GM21381 (cell line): ENCODE data around the gene SLC22A23.
A peak's percentile ranks its signal among the peaks of the same experiment; 100 is the strongest.
"Not testable (repeated sequence)": the region's sequence is repeated elsewhere in the genome, so short reads cannot be mapped to it uniquely, and the experiment has no call there.

Source experiments
- ATAC-seq: cut with Tn5 transposase; IDR thresholded peaks from one replicate; pipeline ENCODE4 v1.9.1; 2021; ENCODE audit warnings: mild to moderate bottlenecking, moderate library complexity; ENCODE audit not compliant: unreplicated experiment

SLC22A23 gene

GRCh38 chr6:3253597-3253961, 203.3 kb downstream of the SLC22A23 start:
- no peak for ATAC-seq

GRCh38 chr6:3252861-3253596, 203.8 kb downstream of the SLC22A23 start:
- ATAC-seq, result no peak

- ATAC-seq, result no peak
These were observed 204.5 kb downstream of the SLC22A23 start for GRCh38 chr6:3252369-3252768.

- ATAC-seq, result peak; percentile 71
These were observed 205.2 kb downstream of the SLC22A23 start for GRCh38 chr6:3251462-3252314.

- no peak for ATAC-seq
These were observed 206.6 kb downstream of the SLC22A23 start for GRCh38 chr6:3250231-3250675.

GRCh38 chr6:3249821-3250220, 207.0 kb downstream of the SLC22A23 start:
- ATAC-seq, result no peak

GRCh38 chr6:3247255-3248146, 209.3 kb downstream of the SLC22A23 start:
- no peak for ATAC-seq

GRCh38 chr6:3245216-3245615, 211.6 kb downstream of the SLC22A23 start:
- no peak for ATAC-seq

GRCh38 chr6:3244832-3245161, 212.1 kb downstream of the SLC22A23 start:
- ATAC-seq, result not testable (repeated sequence)

- no peak for ATAC-seq
These were observed 212.6 kb downstream of the SLC22A23 start for GRCh38 chr6:3244003-3244831.

- ATAC-seq, result no peak
These were observed 214.1 kb downstream of the SLC22A23 start for GRCh38 chr6:3242768-3243167.

- not testable (repeated sequence) for ATAC-seq
These were observed 215.1 kb downstream of the SLC22A23 start for GRCh38 chr6:3241745-3242144.

- ATAC-seq, result no peak
These were observed 216.3 kb downstream of the SLC22A23 start for GRCh38 chr6:3240595-3240994.

- no peak for ATAC-seq
These were observed 217.6 kb downstream of the SLC22A23 start for GRCh38 chr6:3239110-3239830.

- no peak for ATAC-seq
These were observed 218.8 kb downstream of the SLC22A23 start for GRCh38 chr6:3237761-3238662.

- no peak for ATAC-seq
These were observed 220.8 kb downstream of the SLC22A23 start for GRCh38 chr6:3236005-3236404.

GRCh38 chr6:3235486-3235885, 221.4 kb downstream of the SLC22A23 start:
- ATAC-seq, result no peak

GRCh38 chr6:3233904-3234303, 222.9 kb downstream of the SLC22A23 start:
- ATAC-seq, result no peak

GRCh38 chr6:3233321-3233720, 223.5 kb downstream of the SLC22A23 start:
- ATAC-seq, result no peak
